Kidney epithelial cell (primary cell): ENCODE results near the gene ACSF3. TPM values are rescaled to one million over a fixed set of nuclear protein-coding genes. Genes with fewer than 3 reads are reported as not detected.
"Not testable (repeated sequence)": the region's sequence is repeated elsewhere in the genome, so short reads cannot be mapped to it uniquely, and the experiment has no call there.

ENCODE experiments used
- DNase-seq: peaks from one replicate; pipeline ENCODE4 v3.0.0-alpha.2; 2010; ENCODE audit warnings: low read depth
- H3K27me3 ChIP-seq: 2 replicates; pipeline ENCODE4 v1.6.0; 2011; ENCODE audit warnings: low read length; ENCODE audit not compliant: control insufficient read depth, insufficient read depth
- H3K36me3 ChIP-seq: 2 replicates; pipeline ENCODE4 v1.5.1; 2011; ENCODE audit warnings: low read length; ENCODE audit not compliant: control insufficient read depth, insufficient read depth
- H3K4me3 ChIP-seq: 2 replicates; pipeline ENCODE4 v1.5.1; 2011; ENCODE audit warnings: low read depth, mild to moderate bottlenecking, control low read depth, low read length
- total RNA-seq: library from RNA; depleted of rRNA; stranded (reverse); fragments of >200 nt; gene quantifications from 2 replicates; pipeline ENCODE4 v1.2.3, GENCODE V29; 2015
- TF ChIP-seq, protein P1 (sequence below): IDR thresholded peaks from 2 replicates; pipeline ENCODE4 v1.5.1; 2011; ENCODE audit warnings: mild to moderate bottlenecking, moderate library complexity, low read length, control low read depth, inconsistent platforms; ENCODE audit not compliant: insufficient read depth, poor library complexity, severe bottlenecking

ACSF3 gene
- total RNA-seq, 1 donor from 2014 or later, result 36.9 TPM

GRCh38 chr16:89063768-89064320 is 29.8 kb upstream of the ACSF3 start:
- H3K27me3 ChIP-seq, result peaks cover 31% of the 10 kb centered on the region
- no peaks in the 10 kb centered on the region for H3K36me3 ChIP-seq
- TF ChIP-seq, protein P1, sequence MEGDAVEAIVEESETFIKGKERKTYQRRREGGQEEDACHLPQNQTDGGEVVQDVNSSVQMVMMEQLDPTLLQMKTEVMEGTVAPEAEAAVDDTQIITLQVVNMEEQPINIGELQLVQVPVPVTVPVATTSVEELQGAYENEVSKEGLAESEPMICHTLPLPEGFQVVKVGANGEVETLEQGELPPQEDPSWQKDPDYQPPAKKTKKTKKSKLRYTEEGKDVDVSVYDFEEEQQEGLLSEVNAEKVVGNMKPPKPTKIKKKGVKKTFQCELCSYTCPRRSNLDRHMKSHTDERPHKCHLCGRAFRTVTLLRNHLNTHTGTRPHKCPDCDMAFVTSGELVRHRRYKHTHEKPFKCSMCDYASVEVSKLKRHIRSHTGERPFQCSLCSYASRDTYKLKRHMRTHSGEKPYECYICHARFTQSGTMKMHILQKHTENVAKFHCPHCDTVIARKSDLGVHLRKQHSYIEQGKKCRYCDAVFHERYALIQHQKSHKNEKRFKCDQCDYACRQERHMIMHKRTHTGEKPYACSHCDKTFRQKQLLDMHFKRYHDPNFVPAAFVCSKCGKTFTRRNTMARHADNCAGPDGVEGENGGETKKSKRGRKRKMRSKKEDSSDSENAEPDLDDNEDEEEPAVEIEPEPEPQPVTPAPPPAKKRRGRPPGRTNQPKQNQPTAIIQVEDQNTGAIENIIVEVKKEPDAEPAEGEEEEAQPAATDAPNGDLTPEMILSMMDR, result no peak
- H3K4me3 ChIP-seq, result no peak overlapping the region
- DNase-seq, result no peak

DNA sequence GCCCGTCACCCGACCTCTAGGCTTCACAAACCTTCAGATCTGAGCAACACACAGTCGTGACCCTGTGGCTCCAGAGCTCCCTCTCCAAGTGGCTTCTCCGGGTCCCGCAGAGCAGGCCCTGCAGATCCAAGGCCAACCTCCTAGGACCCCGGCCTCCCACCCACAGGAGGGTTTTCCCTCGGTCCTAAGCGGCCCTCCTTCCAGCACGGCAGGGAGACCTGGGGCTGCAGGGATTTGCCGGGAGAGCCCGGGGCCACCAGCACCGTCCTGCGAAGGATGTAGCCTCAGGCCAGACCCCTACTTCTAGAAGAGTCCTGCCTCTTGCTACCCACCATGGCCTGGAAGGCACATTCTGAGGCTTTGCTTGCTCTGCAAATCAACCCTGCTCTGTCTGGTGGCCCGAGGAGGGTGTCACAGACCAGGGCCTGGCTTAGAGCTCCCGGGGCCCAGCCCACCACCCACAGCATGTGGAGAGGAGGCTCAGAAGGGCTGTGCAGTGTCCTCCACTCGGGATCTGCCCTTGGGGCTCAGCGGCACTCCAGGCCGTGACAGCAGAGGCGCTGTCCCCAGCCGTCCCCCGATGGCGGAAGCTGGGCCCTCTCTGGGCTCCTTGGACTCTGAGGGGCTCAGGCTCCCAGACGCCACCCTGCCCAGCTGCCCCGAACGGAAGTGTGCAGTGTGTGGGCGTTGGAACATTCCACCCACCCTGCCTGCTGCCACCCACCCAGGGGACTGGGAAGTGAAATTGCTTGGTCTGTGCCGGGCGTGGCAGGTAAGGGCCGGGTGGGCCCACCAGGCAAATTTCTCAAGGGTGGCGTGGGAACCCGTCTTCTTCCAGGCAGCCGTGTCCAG is 28.8 kb upstream of the ACSF3 start:
- Histone ChIP-seq H3K27me3 (peaks cover 31% of the 10 kb centered on the region), H3K36me3 (no peaks in the 10 kb centered on the region), H3K4me3 (no peak overlapping the region)
- DNase-seq, result no peak
- TF ChIP-seq, protein P1, result no peak

GRCh38 chr16:89065458-89065822 is 28.2 kb upstream of the ACSF3 start:
- no peak for DNase-seq
- Histone ChIP-seq H3K36me3 (no peaks in the 10 kb centered on the region), H3K27me3 (peaks cover 31% of the 10 kb centered on the region), H3K4me3 (no peak overlapping the region)
- TF ChIP-seq, protein P1, result no peak

DNA sequence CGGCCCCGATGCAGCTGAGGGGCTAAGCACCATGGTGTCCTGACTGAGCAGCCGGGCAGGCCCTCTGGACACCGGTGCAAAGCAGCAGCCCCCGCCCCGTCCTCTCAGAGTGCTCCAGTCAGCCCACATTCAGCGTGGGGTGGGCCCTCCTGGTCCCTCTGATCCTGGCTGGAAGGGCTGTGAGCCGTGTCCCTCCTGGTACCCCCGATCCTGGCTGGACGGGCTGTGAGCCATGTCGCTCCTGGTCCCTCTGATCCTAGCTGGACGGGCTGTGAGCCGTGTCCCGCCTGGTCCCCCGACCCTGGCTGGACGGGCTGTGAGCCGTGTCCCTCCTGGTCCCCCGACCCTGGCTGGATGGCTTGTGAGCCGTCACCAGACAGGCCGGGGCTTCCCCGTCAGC is 26.9 kb upstream of the ACSF3 start:
- TF ChIP-seq, protein P1, result no peak
- DNase-seq, result no peak
- H3K4me3 ChIP-seq, result no peak overlapping the region
- peaks cover 35% of the 10 kb centered on the region for H3K27me3 ChIP-seq
- no peaks in the 10 kb centered on the region for H3K36me3 ChIP-seq

GRCh38 chr16:89067677-89068443 is 25.8 kb upstream of the ACSF3 start:
- no peak for DNase-seq
- Histone ChIP-seq H3K36me3 (no peaks in the 10 kb centered on the region), H3K27me3 (peaks cover 41% of the 10 kb centered on the region), H3K4me3 (no peak overlapping the region)
- TF ChIP-seq, protein P1, result no peak

GRCh38 chr16:89068814-89069616 is 24.6 kb upstream of the ACSF3 start:
- peaks cover 41% of the 10 kb centered on the region for H3K27me3 ChIP-seq
- H3K4me3 ChIP-seq, DNase-seq, H3K36me3 ChIP-seq: not testable (repeated sequence)
